DMS114 treated with DMSO at 0.1 percent for 48 hours (cell line): Measurements from ENCODE around the gene PRRX2.

ENCODE experiments used
- DNase-seq: peaks from one replicate; lab custom pipeline; 2025; ENCODE audit not compliant: unreplicated experiment; lab: John Stamatoyannopoulos, UW

Gene PRRX2

GRCh38 chr9:129665389-129665775 lies at the start of gene PRRX2:
Gene PRRX2 (plus strand): TSS chr9:129665647. CDS start chr9:129665868, 221 bp downstream.
- DNase-seq, result peak; percentile 16

DNA sequence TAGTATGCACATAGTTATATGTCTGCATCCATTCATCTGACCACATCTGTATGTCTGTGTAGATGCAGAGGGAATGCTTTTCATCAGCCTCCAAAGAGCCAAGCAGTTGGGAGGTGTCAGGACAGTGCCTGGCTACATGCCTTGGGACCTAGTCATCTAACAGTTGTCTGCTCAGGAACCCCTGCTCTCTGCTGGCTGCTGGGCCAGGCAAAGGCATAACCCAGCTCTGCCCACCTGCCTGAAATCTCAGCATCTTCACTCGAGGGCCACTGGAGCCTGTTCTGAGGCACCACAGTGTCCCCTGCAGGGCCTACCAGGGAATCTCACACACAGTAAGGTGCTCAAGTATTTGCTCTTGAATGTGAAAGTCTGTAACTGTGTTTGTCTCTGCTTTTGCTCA lies 48.3 kb upstream of the PRRX2 start:
- peak; percentile 9 for DNase-seq

DNA sequence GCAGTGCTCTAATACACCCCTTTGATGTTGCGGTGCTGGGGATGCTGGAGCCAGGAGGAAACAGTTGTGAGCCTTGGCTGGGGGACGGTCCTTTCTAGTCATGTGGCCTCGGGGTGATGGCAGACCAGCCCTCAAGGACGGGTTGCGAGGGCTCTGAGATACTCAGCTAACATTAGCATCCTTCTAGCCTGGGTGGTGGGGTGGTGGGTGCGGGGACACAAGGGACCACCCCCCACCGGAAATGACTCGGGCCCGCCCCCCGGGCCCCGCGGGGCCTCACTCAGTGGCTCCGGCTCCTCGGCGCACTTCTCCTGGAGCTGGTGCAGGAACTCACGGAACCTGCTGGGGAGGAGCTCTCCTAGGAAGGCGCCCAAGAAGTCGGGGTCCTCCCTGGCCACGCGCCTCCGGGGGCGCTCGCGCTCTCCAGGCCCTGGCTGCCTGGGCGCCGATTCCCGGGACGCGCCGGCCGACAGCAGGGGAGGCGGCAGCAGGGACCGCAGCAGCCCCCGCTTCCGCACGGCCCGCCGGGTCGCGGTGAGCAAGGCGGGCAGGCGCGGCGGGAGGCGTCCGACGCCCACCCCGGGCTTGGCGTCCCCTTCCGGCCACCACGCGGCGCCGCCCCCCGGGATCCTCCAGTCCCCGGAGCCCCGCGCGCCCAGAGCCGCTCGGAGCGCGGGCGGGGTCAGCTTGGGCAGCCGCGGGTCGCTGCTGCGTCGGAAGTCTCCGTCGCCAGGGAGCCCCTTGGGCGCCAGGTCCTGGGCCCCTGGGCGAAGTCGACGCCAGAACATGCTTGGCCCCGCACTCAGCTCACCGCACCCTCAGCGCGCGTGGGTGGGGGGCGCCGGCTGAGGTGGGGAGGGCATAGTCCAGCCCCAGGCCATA lies 45.4 kb upstream of the PRRX2 start:
- DNase-seq, result peak; percentile 10

GRCh38 chr9:129620669-129621295 lies 44.7 kb upstream of the PRRX2 start, which contains the start of gene C9orf50:
Gene C9orf50 (minus strand): TSS chr9:129621101. CDS start chr9:129620574, 527 bp downstream.
- DNase-seq, result no peak

DNA sequence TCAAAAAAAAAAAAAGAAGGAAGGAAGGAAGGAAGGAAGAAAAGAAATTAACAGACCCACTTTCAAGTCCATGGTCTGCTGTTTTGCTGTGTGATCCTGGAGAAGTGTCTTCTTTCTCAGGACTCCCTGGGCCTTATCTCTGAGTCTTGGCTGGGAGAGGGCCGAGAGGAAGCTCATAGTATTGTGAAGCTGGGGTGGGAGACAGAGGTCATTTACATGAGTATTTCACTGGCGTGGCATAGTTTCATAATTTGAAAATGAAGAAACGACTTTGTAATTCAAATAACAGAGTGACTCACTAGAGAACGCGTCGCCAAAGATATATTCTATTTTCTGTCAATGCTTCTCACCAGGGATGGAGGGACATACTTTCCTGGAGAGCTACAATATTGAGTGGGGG lies 42.1 kb upstream of the PRRX2 start:
- DNase-seq, result no peak

DNA sequence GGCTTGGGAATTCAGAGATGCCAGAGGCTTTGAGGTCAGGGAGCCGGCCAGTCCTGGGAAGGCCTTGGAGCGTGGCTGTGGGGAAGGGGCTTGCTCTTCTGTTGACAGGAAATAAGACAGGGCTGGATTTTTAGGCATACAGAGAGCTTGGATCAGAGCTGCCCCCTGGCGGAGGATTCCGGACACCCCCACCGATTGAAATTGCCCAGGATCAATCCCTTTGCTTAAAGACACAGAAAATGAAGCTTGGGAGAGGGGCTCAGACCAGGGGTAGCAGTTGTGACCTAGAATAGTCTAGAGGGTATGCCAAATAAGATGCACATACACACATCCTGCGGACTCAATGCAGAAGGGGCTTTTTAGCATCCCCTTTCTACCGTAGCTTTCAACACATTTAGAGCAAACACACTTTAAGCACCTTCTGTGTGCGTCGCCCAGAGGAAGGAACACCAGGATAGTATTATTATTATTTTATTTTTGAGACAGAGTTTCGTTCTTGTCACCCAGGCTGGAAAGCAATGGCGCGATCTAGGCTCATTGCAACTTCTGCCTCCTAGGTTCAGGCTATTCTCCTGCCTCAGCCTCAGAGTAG lies 41.2 kb upstream of the PRRX2 start:
- DNase-seq, result peak; percentile 42

DNA sequence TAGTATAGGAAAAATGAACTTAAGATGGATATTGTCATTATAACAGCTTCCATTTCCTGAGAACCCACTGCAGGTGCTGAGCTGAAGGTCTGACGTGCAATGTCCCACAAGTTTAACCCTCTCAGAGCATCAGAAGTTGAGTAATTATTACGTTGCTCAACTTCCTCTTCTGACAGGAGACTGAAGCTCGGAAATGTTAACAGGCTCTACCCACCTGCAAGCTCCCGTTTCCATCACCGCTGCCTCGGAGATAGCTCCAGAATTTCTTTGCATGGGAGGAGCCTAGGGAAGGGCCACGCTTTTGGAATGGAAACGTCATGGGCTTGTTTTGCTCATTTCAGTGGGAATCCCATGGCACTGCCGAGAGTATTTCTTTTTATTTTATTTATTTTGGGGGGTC lies 40.5 kb upstream of the PRRX2 start:
- DNase-seq, result peak; percentile 5

- peak; percentile 50 for DNase-seq
These were observed 39.3 kb upstream of the PRRX2 start, which contains the start of gene NTMT1 for GRCh38 chr9:129626079-129626624. Gene NTMT1 (plus strand): TSS chr9:129626163. CDS start chr9:129632704, 6,541 bp downstream.

GRCh38 chr9:129626625-129627284 lies 38.7 kb upstream of the PRRX2 start:
- DNase-seq, result no peak

GRCh38 chr9:129627556-129628440 lies 37.6 kb upstream of the PRRX2 start:
- DNase-seq, result no peak

- no peak for DNase-seq
These were observed 36.7 kb upstream of the PRRX2 start for GRCh38 chr9:129628709-129629108.

DNA sequence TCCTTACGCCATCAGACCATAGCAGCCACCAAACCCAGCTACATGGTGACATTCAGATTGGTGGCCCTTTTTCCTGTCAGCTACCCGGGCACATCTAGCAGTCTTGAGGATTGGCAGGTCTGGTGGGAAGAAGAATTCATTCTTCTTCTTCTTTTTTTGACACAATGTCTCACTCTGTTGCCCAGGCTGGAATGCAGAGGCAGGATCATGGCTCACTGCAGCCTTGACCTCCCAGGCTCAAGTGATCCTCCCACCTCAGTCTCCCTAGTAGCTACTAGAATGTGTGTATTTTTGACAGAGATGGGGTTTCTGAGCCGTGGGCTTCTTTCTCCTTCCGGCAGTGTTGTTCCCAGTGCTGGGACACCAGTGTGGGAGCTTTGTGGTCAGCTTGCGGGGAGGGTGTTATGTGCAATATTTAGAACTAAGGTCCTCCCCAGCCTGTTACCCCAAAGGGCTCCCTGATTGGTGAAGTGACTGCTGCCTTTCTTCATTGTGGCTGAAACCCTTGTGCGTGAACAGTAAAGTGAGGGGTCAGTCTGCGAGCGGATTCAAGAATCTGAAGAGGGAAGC lies 36.1 kb upstream of the PRRX2 start:
- DNase-seq, result no peak

DNA sequence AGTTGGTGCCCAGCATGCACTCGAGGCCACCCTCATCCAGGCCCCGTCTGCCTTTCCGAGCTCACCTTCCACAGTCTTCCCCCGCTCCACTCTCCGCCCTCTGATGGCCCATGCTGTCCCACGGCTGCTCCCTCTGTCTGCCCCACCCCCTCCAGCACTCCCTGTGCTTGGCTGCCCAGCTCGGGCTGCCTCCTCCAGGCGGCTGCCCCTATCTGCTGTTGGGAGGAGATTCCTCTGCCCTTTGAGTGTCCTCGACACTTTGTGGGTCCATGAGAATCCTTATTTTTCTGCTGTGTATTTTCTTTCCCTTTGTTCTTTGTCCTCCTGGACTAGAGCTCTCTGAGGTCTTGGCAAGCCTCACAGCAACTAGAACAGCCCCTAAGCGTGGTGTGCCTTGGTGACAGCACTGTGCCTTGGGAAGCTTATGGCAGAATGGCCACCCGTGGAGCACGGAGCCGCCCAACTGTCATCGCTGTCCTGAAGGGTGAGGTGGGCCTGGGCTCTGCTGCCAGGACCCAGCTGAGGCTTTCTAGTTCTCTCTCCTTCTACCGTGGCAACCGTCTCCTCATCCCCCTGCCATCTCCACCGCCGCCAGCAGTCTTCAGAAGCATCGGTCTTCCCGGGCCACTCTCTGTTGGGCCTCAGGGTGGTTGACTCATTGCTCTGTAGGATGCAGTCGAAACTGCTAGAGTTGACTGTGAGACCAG lies 34.3 kb upstream of the PRRX2 start:
- no peak for DNase-seq

DNA sequence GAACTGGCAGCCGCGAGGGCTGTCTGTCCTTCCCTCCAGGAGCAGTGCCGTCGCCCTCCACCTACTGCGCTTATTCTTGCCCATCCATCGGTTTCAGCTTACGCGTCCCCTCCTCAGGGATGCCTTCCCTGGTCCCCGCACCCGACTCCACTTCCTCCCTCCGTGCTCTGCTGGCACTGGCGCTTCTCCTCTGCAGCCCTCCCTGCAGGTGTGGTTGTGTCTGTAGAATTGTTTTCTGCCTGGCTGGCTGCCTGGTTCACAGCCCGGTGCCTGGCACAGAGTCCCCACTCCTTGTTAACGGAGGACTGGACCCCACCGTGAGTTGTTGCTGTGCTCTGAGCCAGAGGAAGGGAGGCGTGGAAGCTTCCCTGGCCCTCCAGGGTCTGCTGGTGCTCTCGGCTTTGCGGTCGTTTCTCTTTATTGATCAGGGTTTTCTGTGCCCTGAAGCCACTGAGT lies 33.7 kb upstream of the PRRX2 start:
- DNase-seq, result no peak

DNA sequence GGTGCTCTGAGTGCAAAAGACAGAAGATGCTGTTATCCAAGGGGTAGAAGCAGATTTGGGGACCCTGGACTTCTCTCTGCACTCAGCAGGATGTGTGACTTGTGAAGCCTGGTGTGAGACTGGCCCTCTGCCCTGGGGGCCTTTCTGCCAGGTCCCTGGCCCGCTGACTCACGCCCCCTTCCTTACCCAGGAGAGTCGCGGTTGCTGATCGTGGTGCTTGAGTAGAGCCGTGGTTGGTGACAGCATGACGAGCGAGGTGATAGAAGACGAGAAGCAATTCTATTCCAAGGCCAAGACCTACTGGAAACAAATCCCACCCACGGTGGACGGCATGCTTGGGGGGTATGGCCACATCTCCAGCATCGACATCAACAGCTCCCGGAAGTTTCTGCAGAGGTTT lies 33.0 kb upstream of the PRRX2 start:
- no peak for DNase-seq

GRCh38 chr9:129633207-129633606 lies 32.2 kb upstream of the PRRX2 start:
- DNase-seq, result no peak

DNA sequence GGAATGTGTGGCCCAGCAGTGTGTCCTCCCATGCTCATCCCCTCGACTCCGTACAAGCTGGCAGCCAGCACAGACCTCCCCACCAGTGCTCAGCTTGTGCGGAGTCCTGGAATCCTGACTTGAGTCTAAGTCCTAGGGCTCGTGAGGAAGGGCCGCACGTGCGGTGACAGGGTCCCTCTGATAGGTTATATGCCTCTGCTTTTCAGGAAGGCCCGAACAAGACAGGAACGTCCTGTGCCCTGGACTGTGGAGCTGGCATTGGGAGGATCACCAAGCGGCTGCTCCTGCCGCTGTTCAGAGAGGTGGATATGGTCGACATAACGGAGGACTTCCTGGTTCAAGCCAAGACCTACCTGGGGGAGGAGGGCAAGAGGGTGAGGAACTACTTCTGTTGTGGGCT lies 31.6 kb upstream of the PRRX2 start:
- no peak for DNase-seq

GRCh38 chr9:129635099-129636065 lies 30.1 kb upstream of the PRRX2 start:
- DNase-seq, result no peak
